22Rv1 (cell line): ENCODE data around the gene DKK3.

Experiments
- H3K27ac ChIP-seq: fragments of 450-650 bp; 2 replicates; pipeline ENCODE4 v1.5.1; 2017
- CTCF ChIP-seq: fragments of 450-650 bp; IDR thresholded peaks from 2 replicates; pipeline ENCODE4 v1.5.1; 2017; ENCODE audit warnings: mild to moderate bottlenecking
- ZFX ChIP-seq: fragments of 450-650 bp; IDR thresholded peaks from 2 replicates; pipeline ENCODE4 v1.6.1; 2017; ENCODE audit warnings: antibody characterized with exemption, borderline replicate concordance

The DKK3 gene

GRCh38 chr11:12050470-12051286, 42.3 kb upstream of the DKK3 start:
- TF ChIP-seq ZFX: no peak
- H3K27ac ChIP-seq: no peak overlapping the region

DNA sequence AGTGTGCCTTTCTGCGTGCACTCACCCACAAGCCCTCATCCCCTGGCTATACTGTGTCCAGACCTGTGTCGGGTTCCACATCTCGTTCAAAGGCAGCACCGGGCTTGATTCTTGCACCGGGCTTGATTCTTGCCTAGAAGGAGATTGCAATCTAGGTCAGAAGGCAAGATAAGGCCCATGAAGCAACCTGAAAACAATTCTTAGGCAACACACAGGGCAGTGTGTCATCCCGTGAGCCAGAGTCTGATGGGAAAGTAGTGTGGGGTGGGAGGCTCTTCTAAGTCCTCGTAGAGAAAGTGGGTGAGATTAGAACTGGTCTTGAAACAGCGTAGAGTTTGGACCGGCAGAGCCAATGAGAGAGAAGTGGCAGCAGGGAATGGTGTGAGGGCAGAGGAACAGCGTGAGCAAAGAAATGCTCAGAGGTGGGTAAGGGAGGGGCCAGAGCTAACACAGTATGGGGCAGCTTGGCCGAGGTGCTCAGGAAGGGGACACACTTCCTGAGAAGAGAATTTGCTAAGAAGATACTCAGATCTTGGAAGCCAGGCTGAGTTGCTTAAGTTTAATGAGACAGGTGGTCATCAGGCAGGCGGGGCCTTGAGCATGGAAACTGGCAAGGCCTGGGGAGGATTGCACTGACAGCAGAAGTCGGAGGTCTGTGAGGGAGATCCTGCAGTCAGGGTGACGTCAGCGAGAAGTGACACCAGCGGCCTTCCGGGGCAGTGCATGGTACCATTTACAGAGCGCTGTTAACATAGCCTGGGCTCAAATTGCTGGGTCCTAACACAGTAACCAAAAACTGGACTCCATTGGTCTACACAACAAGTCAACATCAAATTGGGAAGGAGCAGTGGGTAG, 40.7 kb upstream of the DKK3 start:
- no peak overlapping the region for H3K27ac ChIP-seq
- TF ChIP-seq CTCF (no peak), ZFX (no peak)

GRCh38 chr11:12046636-12047236, 38.3 kb upstream of the DKK3 start:
- TF ChIP-seq CTCF: no peak
- no peak for TF ChIP-seq ZFX
- no peak overlapping the region for H3K27ac ChIP-seq

- no peak for TF ChIP-seq CTCF
- TF ChIP-seq ZFX: no peak
- H3K27ac ChIP-seq: no peak overlapping the region
Measured at GRCh38 chr11:12045914-12046635, 37.6 kb upstream of the DKK3 start.

GRCh38 chr11:12044799-12045198, 36.4 kb upstream of the DKK3 start:
- no peak for TF ChIP-seq ZFX
- TF ChIP-seq CTCF: no peak
- no peak overlapping the region for H3K27ac ChIP-seq

DNA sequence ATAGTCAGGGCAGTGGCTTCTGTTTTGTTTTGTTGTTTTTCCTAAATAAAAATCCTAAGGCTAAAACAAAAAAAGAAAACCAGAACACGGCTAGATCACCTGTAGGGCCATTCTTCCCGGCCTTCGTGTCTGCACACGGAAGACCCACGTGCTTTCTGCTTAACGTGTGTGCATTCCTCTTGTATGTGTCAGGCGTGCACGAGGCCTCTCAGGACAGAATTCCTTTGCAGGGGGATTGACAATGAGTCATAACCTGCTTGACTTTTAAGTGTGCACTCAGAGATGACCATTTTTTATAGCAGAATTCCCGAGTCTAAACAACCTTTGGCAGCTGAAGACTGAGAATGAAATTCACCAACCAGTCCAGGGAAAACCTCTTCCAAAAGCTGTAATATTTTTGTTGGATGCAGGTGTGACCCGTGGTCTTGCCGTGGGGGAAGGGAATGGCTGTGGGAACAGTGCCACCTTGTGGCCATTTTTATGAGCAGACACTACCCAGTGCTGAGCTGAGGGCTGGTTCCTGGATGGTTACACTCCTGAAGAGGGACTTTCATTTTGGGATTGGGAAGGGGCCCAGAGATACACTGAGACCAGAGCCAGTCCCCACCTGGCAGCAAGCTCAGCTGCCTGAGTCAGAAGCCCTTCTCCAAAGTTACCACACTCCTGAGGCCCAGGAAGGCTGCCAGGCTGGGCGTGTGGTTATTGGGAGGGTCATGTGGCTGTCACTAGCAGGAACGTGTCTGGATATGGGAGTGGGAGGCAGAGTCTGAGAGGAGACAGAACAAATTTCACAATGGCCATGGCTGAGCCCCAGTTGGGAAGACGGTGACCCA, 35.7 kb upstream of the DKK3 start:
- TF ChIP-seq ZFX (no peak), CTCF (peak; percentile 90)
- H3K27ac ChIP-seq: no peak overlapping the region
